OCI-LY1 (cell line): Measurements from ENCODE around the gene LMO1.

Source experiments
- H2AFZ ChIP-seq: fragments of 200-600 bp; sonication (generic), shearing (Covaris generic); 2 replicates; pipeline ENCODE4 v1.6.0; 2014; ENCODE audit warnings: antibody characterized with exemption, mild to moderate bottlenecking, low read length
- H3F3A ChIP-seq: fragments of 200-600 bp; sonication (generic), shearing (Covaris generic); 2 replicates; pipeline ENCODE4 v1.6.0; 2014; ENCODE audit warnings: mild to moderate bottlenecking, antibody characterized with exemption, low read length, moderate library complexity; ENCODE audit not compliant: insufficient read depth
- H3K27ac ChIP-seq: fragments of 200-600 bp; sonication (generic); 2 replicates; pipeline ENCODE4 v1.5.1; 2014; ENCODE audit warnings: low read length, mixed run types, mild to moderate bottlenecking, low read depth; ENCODE audit not compliant: poor library complexity, severe bottlenecking
- H3K27me3 ChIP-seq: fragments of 200-600 bp; sonication (generic); 2 replicates; pipeline ENCODE4 v1.6.0; 2014; ENCODE audit warnings: antibody characterized with exemption, mild to moderate bottlenecking, low read length, moderate library complexity; ENCODE audit not compliant: insufficient read depth
- H3K36me3 ChIP-seq: fragments of 200-600 bp; sonication (generic); 2 replicates; pipeline ENCODE4 v1.6.1; 2014; ENCODE audit warnings: mild to moderate bottlenecking, antibody characterized with exemption, low read length, moderate library complexity, mixed read lengths; ENCODE audit not compliant: insufficient read depth
- H3K4me1 ChIP-seq: fragments of 200-600 bp; sonication (generic); 2 replicates; pipeline ENCODE4 v1.5.1; 2014; ENCODE audit warnings: mild to moderate bottlenecking, low read length, moderate library complexity; ENCODE audit not compliant: insufficient read depth, severe bottlenecking
- H3K4me2 ChIP-seq: fragments of 200-600 bp; sonication (generic), shearing (Covaris generic); 2 replicates; pipeline ENCODE4 v1.6.1; 2014; ENCODE audit warnings: low read length
- H3K4me3 ChIP-seq: fragments of 200-600 bp; sonication (generic); 2 replicates; pipeline ENCODE4 v1.5.1; 2014; ENCODE audit warnings: low read length, low read depth, mild to moderate bottlenecking, mixed read lengths; ENCODE audit not compliant: poor library complexity, severe bottlenecking
- H3K79me2 ChIP-seq: fragments of 200-600 bp; shearing (Covaris generic); 2 replicates; pipeline ENCODE4 v1.6.1; 2016; ENCODE audit warnings: mixed run types, low read length, mixed read lengths; ENCODE audit not compliant: insufficient read depth
- H3K9ac ChIP-seq: fragments of 200-600 bp; sonication (generic), shearing (Covaris generic); 2 replicates; pipeline ENCODE4 v1.6.1; 2014; ENCODE audit warnings: mild to moderate bottlenecking, low read length, mixed read lengths
- H3K9me2 ChIP-seq: fragments of 200-600 bp; sonication (generic), shearing (Covaris generic); 2 replicates; pipeline ENCODE4 v1.6.1; 2014; ENCODE audit warnings: low read depth, mild to moderate bottlenecking, low read length, mixed read lengths
- H3K9me3 ChIP-seq: fragments of 200-600 bp; shearing (Covaris generic); 2 replicates; pipeline ENCODE4 v1.6.1; 2014; ENCODE audit warnings: low read length, mixed read lengths
- H4K20me1 ChIP-seq: fragments of 200-600 bp; sonication (generic), shearing (Covaris generic); 2 replicates; pipeline ENCODE4 v1.6.0; 2016; ENCODE audit warnings: mild to moderate bottlenecking, low read length; ENCODE audit not compliant: insufficient read depth
- CTCF ChIP-seq: fragments of 200-600 bp; sonication (generic), shearing (Covaris generic); IDR thresholded peaks from 2 replicates; pipeline ENCODE4 v1.5.1; 2017; ENCODE audit warnings: mild to moderate bottlenecking, antibody characterized with exemption, low read length, moderate library complexity, mixed read lengths
- EZH2 ChIP-seq: fragments of 200-600 bp; sonication (generic), shearing (Covaris generic); IDR thresholded peaks from 2 replicates; pipeline ENCODE4 v1.8.0; 2017; ENCODE audit warnings: borderline replicate concordance, mixed run types, mild to moderate bottlenecking, antibody characterized with exemption, low read length, moderate library complexity, mixed read lengths

The LMO1 gene

GRCh38 chr11:8252946-8253345 lies 10.7 kb downstream of the LMO1 start:
- H3K4me2 ChIP-seq, result no peak overlapping the region
- no peaks in the 10 kb centered on the region for H3F3A ChIP-seq
- no peaks in the 10 kb centered on the region for H3K4me1 ChIP-seq
- H3K36me3 ChIP-seq, result no peaks in the 10 kb centered on the region
- no peak overlapping the region for H3K9ac ChIP-seq
- H3K4me3 ChIP-seq, result no peak overlapping the region
- no peaks in the 10 kb centered on the region for H4K20me1 ChIP-seq
- TF ChIP-seq EZH2 (no peak), CTCF (no peak)
- H2AFZ ChIP-seq, result no peak overlapping the region
- no peaks in the 10 kb centered on the region for H3K9me2 ChIP-seq
- H3K9me3 ChIP-seq, result no peaks in the 10 kb centered on the region
- H3K27ac ChIP-seq, result no peak overlapping the region
- no peaks in the 10 kb centered on the region for H3K27me3 ChIP-seq
- H3K79me2 ChIP-seq, result no peaks in the 10 kb centered on the region

DNA sequence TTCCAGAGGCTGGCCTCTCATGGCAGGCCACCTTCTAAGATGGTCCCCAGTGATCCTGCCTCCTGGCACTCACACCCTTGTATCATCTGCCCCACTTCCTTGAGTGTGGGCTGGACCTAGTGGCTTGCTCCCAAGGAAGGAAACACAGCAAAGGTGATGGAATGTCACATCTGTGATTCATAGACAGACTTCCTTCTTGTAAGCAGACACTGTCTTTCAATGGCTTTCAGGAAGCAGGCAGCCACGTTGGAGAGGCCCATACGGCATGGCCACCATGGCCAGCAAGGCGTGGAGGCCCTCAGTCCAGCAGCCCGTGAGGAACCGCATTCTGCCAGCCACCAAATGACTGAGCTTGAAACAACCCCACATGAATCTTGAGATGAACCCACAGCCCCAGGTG lies 11.3 kb downstream of the LMO1 start:
- Histone ChIP-seq H3K27ac (no peak overlapping the region), H3K9me3 (no peaks in the 10 kb centered on the region), H3K4me2 (no peak overlapping the region), H3K9ac (no peak overlapping the region), H2AFZ (no peak overlapping the region), H3K27me3 (no peaks in the 10 kb centered on the region), H3K4me3 (no peak overlapping the region), H3K4me1 (no peaks in the 10 kb centered on the region), H4K20me1 (no peaks in the 10 kb centered on the region), H3K36me3 (no peaks in the 10 kb centered on the region), H3K79me2 (no peaks in the 10 kb centered on the region), H3K9me2 (no peaks in the 10 kb centered on the region), H3F3A (no peaks in the 10 kb centered on the region)
- TF ChIP-seq EZH2 (no peak), CTCF (no peak)

- Histone ChIP-seq H3K36me3 (no peaks in the 10 kb centered on the region), H3K27me3 (no peaks in the 10 kb centered on the region), H3F3A (no peaks in the 10 kb centered on the region), H3K9ac (no peak overlapping the region), H4K20me1 (no peaks in the 10 kb centered on the region), H2AFZ (no peak overlapping the region), H3K4me3 (no peak overlapping the region), H3K4me1 (no peaks in the 10 kb centered on the region), H3K9me3 (no peaks in the 10 kb centered on the region), H3K79me2 (no peaks in the 10 kb centered on the region), H3K27ac (no peak overlapping the region), H3K4me2 (no peak overlapping the region), H3K9me2 (no peaks in the 10 kb centered on the region)
- TF ChIP-seq EZH2 (no peak), CTCF (no peak)
These were observed 11.9 kb downstream of the LMO1 start for GRCh38 chr11:8251616-8252295.
